Measurements from ENCODE around the gene MPO.

MPO gene

DNA sequence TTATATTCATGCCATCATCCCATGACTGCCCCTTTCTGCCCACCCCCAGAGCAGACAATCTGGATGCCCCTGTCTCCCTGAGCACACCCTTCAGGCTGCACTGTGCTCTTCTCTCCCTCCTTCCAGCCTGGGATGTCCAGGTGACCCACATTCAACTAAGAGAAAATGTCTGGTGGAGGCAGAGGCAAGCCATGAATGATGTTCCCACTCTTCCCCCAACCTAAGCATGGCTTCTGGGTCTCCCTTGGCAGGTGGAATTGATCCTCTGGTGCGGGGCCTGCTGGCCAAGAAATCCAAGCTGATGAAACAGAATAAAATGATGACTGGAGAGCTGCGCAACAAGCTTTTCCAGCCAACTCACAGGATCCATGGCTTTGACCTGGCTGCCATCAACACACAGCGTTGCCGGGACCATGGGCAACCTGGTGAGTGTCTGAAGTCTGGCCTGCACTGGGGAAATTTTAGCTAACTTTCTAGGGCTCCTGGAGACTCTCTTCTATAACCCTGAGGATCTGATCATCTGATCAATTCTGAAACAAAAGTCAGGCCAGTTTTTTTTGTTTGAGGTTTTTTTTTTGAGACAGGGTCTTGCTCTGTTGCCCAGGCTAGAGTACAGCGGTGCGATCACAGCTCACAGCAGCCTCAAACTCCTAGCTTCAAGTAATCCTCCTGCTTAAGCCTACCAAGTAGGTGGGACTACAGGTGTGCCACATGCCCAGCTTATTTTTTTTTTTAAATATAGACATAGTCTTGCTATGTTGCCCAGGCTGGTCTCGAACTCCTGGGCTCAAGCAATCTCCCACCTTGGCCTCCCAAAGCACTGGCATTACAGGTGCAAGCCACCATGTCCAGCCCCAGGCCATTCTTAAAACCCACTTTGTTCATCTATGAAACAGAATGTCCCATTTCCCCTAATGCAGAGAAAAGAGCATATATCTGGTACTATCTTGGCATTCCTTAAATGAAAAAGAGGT is 14.5 kb downstream of the MPO start:
- no peak for DNase-seq (ENCODE audit: low read depth in 1 of 2, low spot score in 1 of 2)

DNA sequence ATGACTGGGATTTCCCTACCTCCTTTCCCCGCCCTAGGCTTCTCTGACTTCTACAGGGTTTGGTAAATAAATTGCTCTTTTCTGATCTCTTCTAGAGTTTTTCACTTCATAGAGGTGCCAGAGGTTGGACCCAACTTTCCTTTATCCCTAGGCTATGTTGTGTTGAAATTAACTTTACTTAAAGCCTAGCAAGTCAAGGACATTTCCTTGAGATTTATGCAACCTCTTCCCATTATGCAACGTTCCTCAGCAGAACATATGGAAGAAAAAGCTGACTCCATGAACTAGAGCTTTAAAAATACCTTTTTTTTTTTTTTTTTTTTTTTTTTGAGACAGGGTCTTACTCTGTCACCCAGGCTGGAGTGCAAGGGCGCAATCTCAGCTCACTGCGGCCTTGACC is 15.5 kb downstream of the MPO start:
- DNase-seq (ENCODE audit: low read depth in 1 of 2, low spot score in 1 of 2): no peak

DNA sequence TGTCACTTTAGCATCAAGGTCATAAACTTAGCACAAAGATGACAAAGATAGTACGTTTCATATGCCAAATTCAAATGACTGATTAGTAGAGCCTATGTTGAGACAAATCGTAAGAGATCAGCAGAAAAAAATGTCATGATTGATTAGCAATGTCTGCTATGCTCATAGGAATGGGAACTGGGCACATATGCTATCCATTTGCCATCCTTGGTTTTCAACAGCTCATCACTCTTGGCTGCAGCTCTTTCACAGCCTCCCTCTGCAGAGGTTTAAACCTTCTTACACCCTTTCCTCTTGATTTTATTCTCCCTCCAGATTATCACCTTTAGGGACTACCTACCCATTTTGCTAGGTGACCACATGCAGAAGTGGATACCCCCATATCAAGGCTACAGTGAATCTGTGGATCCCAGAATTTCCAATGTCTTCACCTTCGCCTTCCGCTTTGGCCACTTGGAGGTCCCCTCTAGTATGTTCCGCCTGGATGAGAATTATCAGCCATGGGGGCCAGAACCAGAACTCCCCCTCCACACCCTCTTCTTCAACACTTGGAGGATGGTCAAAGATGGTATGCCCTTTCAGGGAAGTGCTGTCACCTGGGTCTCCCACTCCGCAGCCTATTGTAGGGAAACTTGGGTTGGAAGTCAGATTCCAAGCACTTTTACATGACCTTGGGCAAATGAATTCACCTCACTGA is 16.2 kb downstream of the MPO start:
- DNase-seq (ENCODE audit: low read depth in 1 of 2, low spot score in 1 of 2): no peak

DNA sequence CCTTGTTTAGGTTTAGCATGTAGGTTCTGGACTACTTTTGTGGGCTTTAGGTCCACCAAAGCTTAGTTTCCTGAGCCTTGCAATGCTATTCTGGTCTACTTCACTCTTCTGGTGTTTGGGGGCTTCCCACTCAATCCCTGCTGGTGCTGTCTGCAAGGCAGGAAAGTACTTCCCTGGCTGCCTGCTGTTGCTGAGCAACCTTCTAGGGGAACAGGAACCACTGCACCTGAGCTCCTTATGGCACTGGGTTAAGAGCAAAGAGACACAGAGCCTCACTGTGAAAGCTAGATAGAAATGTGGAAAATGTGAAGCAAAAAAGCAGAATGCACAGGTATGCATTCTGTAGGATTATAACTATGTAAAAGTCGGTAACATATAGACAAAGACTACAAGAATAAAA is 17.0 kb downstream of the MPO start:
- DNase-seq (ENCODE audit: low read depth in 1 of 2, low spot score in 1 of 2): no peak

DNA sequence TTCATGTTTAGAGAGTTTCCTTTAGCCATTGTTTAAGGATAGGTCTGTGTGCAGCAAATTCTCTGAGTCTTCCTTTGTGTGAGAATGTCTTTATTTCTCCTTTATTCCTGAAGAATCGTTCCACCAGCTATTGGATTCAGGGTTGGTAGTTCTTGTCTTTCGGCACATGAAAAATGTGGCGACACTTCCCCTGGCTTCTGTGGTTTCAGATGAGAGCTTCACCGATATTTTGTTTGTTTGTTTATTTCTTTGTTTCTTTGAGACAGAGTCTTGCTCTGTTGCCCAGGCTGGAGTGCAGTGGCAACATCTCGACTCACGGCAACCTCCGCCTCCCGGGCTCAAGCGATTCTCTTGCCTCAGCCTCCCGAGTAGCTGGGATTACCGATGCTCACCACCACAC is 18.6 kb downstream of the MPO start:
- no peak for DNase-seq (ENCODE audit: low read depth in 1 of 2, low spot score in 1 of 2)

DNA sequence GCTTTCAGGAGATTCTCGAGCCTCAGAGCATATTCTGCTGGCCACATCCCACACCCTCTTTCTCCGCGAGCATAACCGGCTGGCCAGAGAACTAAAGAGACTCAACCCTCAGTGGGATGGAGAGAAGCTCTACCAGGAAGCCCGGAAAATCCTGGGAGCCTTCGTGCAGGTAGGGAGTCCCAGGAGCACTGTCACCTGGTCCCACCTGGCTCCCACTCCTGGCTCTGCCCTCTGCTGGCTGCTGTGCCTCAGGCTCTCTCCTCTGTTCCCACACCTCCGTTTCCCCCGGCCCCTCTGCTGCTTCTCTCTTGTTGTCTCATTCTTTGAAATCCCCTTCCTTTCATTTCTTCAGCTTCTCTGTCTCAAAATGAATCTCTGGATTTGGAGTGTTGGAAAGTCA is 25.9 kb downstream of the MPO start:
- no peak for DNase-seq (ENCODE audit: low read depth in 1 of 2, low spot score in 1 of 2)

DNA sequence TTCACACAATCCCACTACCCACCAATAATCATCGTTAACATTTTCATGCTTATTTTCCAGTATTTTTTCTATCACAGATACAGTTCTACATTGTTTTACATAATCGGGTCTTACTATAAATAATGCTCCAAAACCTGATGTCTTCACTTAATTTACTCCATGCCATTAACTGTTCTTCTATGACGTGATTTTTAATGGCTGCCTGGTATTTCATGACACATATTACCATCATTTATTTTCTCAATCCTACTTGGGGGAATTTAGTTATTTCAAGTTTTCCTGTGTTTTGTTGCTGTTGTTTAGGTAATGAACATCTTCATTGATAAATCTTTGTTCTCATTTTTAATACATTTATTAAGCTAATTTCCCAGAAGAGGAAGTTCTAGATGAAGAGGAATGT is 27.7 kb downstream of the MPO start:
- no peak for DNase-seq (ENCODE audit: low read depth in 1 of 2, low spot score in 1 of 2)

DNA sequence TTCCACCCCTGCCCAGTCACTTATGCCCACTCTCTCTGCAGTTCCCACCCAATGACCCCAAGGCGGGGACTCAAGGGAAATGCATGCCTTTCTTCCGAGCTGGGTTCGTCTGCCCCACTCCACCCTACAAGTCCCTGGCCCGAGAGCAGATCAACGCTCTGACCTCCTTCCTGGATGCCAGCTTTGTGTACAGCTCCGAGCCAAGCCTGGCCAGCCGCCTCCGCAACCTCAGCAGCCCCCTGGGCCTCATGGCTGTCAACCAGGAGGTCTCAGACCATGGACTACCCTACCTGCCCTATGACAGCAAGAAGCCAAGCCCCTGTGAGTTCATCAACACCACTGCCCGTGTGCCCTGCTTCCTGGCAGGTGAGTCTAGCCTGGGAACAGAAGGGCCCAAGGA is 28.6 kb downstream of the MPO start:
- DNase-seq (ENCODE audit: low read depth in 1 of 2, low spot score in 1 of 2): no peak

DNA sequence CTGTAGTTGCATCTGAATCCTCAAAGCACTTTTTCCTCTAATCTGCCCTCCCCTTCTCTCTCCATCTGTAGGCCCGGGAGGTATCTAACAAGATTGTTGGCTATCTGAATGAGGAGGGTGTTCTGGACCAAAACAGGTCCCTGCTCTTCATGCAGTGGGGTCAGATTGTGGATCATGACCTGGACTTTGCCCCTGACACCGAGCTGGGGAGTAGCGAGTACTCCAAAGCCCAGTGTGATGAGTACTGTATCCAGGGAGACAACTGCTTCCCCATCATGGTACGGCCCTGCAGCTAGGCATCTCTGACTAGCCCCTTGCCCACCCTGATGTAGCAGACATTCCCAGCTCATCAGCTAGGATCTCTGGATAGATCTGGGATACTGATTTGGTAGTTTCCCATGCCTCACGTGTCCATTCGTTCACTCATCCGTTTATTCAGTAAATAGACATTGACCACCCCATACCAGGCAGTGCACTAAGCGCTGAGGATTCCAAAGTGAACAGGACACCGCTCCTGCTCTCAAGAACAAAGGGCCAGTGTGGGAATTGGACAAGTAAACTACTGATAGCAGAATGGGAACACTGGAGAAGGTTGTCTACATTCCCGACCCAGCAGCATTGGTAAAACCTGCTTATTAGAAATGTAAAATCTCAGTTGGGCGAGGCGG is 30.3 kb downstream of the MPO start:
- no peak for DNase-seq (ENCODE audit: low read depth in 1 of 2, low spot score in 1 of 2)

DNA sequence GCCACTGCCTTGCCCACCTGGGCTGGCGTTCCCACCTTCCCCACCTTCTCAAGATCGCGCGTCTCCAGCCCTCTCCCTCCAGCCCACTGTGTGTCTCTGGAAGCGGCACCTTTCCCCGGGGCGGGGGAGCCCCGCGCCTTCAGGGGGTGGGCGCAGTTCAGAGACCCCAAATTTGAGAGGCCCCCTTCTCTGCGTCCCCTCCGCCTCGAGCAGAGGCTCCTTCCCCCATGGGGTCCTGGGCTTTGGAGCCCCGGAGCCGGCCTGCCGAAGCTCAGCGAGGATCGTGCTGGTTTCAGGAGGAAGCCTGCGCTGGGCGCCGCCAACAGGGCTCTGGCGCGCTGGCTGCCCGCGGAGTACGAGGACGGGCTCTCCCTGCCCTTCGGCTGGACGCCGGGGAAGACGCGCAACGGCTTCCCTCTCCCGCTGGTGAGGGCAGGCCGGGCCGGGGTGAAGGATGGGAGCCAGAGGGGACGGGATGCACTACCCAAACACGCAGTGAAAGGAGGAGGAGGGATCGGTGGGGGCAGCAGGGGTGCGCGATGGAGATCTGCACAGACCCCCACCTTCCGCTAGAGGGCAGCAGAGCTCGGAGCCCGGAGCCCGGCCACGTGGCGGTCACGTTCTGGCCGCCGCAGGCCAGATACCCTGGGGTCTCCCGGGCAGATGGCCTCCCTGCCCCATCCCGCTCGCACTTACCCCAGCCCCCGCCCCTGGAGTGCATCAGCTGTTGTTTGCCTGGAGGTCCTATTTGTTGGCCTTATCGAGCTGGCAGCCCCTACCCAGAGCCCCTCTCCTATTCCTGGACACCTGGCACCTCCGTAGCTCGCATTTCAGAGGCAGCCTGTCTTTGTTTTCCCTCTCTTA is 31.2 kb downstream of the MPO start:
- peak; percentile 70 to 76 for DNase-seq (ENCODE audit: low read depth in 1 of 2, low spot score in 1 of 2)

DNA sequence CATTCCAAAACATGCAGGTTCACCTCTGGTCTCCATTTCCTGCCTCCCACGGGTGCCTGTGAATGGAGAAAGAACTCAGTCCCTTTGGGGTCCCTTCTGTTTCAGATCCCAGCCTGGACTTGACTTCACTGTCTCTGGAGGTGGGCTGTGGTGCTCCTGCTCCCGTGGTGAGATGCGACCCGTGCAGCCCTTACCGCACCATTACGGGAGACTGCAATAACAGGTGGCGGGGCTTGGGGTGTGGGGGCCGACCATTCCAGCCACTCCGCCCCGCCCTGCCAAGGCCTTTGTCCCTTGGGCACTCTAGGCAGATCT is 31.8 kb downstream of the MPO start:
- no peak for DNase-seq (ENCODE audit: low read depth in 1 of 2, low spot score in 1 of 2)

DNA sequence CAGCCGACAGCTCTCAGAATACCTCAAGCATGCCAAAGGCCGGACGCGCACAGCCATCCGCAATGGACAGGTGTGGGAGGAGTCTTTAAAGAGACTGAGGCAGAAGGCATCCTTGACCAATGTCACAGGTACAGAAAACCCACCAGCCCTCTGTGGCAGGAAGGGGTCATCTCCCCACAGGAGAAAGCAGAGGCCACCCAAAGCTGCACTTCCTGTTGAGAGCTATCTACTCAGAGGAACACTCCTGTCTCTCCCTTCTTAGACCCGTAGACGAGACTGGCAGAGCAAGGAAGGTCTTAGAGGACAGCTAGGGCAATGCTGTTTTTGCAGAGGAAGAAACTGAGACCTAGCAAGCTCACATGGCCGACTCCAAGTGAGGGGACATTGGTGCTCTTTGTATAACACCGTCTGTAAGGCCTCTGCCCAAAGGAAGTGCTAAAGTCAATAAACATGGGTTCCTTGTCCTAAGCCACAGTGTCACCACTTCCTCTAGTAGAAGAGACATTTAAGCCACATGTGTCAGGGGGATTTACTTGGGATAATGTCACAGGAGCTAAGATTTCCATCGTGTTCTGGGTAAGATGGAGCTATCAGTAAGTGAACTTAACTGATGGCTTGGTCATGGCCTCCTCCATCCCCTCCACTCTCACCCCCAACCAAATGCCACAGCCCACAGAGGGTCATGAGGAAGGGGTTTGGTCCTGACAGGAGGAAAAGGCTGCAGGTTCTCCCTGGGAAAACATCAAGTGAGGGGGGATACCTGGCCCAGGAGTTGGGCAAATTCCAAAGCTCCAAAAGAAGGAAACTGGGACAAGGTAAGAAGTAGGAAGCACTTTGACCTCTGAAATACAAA is 33.0 kb downstream of the MPO start:
- DNase-seq (ENCODE audit: low read depth in 1 of 2, low spot score in 1 of 2): no peak

DNA sequence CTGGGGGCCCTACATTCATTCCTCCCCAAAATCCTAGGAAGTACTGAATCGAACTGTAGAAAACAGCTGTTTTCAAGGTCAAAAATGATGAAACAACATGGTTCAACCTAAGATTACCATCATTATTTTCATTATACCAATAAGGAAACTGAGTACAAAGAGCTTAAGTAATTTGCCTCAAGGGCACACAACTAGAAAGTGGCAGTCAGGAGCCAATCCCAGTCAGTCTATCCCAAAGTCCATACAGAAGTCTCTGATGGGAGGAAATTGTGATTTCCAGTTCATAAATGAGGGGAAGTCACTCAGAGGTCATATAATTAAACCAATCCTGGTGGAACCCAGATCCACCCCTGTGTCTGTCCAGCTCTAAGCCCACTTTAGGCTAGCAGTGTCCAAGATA is 34.0 kb downstream of the MPO start:
- DNase-seq (ENCODE audit: low read depth in 1 of 2, low spot score in 1 of 2): no peak

DNA sequence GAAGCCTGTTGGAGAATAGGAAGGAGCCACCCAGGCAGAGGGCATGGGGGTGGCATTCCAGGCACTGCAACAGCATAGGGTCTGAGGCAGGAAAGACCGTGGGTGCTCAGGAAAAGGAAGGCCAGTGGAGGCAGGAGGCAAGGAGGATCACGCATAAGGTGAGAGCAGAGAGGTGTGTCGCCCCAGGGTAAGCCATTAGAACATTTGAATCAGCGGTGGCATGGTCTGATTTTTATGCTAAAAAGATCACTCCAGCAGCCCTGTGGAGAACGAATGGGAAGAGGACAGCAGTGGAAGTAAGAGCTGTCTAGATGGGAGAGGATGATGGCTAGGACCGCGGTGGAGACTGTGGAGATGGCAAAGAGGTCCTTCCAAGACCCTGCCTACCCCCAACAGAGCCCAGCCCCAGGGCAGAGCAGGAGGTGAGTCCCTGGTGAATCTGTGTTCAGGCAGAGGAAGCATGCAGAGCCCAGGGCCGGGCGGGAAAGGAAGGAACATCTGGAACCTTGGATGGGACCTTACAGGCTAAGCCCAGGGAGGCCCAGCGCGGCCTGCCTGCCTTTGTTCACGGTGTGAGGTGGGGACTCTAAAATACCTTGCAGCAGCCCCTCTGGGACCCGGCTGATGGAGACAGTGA is 34.5 kb downstream of the MPO start:
- DNase-seq (ENCODE audit: low read depth in 1 of 2, low spot score in 1 of 2): no peak

DNA sequence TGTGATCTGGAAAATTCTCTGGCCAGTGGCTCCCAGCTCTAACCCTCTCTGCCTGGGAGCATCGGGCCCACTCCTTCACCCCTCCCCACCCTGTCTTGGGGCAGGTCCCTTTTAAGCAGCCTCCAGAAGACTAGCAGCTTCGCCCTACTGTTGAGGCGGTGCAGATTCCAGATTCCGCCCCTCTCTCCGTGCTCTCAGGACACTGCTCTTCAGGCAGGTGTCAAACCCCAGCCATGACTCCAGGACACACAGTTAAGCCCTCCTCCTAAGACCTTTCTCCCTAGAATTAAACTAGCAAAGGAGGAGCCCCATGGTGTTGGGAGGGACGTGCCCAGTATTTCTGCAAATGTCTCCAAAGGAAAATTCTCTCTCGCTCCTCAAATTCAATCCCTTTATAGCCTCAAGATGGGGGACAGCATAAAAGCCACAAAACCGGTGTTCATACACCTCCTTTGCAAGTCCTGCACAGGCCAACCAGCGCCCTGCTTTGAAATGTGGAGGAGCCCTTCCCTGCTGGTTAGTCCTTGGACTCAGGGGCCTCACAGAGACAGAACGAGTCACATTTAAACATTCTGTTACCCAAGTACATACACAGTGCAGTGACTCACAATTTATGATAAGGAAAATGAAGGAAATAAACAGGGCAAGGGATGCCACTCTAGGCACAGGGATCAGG is 35.2 kb downstream of the MPO start:
- DNase-seq (ENCODE audit: low read depth in 1 of 2, low spot score in 1 of 2): no peak

DNA sequence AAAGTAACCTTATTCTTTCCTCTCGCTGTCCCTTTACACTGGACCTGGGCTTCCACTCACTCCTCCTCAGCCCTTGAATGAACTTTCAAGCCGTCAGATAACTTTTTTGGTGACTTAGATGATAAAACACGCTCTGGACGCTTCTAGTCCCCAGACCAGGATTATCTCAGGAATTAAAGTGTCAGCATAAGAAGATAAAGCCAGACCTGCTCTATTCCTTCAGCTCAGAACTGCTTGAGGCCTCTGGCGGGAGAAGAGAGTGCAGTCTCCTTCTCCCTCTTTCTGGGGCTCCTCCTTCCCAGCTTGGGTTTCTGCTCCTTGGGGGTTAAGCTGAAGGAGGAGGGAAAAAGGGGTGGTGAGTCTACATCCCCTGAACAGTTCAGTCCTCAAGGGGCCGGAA is 35.8 kb downstream of the MPO start:
- no peak for DNase-seq (ENCODE audit: low read depth in 1 of 2, low spot score in 1 of 2)

DNA sequence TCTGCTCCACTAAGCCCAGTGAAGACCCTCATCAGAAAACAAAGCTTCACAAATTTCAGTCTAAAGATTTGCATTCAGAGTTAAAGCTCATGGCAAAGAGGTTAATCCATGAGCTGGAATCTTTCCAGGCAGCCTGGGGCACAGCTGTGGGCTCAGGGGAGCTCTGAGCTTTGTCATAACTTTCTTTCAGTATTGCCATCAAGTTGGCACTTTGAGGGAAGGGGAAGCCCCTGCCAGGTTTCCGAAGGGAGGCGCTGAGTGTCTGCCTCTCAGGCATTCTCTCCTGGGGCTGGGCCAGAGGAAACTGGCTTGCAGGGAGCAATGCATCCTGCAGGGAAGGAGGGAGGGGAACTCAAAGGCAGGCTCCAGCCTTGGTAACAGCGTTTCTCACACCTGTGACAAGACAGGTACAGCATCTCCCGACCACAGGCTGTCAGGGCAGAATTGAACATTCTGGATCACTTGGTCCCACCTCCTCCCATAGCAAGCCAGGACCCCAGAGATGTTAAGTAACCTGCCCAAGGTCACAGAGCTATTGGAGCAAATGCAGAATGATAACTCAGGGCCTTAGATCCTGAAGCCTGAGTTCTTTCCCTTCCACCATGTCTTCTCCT is 38.5 kb downstream of the MPO start:
- DNase-seq (ENCODE audit: low read depth in 1 of 2, low spot score in 1 of 2): no peak

DNA sequence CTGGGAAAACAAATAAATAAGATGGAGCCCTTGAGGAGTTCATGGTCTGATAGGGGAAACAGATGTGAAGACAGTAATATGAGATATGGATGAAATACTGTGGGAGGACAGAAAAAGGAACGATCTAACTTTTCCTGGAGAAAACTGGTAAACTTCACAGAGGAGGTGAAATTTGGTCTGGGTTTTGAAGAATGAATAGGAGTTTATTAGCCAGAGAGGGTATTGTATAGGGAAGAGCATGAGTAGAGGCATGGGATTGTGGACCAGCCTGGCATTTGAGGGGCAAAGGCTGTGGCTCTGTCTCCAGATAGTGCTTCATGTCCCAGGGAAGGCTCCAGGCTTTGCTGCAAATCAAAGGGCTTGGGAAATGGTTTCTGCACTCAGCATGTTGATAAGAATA is 40.7 kb downstream of the MPO start:
- no peak for DNase-seq (ENCODE audit: low read depth in 1 of 2, low spot score in 1 of 2)

DNA sequence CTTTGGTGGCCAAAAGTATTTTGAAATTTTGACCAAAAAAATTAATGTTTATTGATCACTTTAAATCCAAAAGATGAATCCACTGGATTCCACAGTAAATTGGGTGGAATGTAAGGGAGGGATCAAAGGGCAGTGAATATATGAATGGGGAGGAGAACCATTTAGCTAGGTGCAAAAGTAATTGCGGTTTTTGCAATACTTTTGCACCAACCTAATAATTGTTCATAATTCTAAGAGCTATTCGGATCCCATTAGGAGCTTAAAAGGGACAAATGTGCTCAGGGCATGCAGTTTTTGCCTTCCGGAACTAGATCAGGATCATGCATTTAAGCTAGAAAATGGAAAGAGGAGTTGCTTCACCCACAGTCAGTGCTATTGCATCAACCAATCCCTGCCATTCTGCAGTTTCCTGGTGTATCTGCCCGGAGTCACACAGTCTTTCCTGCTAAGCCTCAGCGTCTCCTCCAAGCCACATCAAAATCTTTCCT is 42.5 kb downstream of the MPO start, which contains the start of gene LPO:
Gene LPO, plus strand, starts transcription at position 438 of the 488 bp plus-strand sequence. CDS start 4,396 bp downstream, outside the sequence.
- DNase-seq (ENCODE audit: low read depth in 1 of 2, low spot score in 1 of 2): no peak
